ENCODE measurements around the gene TRIM41.

The TRIM41 gene

DNA sequence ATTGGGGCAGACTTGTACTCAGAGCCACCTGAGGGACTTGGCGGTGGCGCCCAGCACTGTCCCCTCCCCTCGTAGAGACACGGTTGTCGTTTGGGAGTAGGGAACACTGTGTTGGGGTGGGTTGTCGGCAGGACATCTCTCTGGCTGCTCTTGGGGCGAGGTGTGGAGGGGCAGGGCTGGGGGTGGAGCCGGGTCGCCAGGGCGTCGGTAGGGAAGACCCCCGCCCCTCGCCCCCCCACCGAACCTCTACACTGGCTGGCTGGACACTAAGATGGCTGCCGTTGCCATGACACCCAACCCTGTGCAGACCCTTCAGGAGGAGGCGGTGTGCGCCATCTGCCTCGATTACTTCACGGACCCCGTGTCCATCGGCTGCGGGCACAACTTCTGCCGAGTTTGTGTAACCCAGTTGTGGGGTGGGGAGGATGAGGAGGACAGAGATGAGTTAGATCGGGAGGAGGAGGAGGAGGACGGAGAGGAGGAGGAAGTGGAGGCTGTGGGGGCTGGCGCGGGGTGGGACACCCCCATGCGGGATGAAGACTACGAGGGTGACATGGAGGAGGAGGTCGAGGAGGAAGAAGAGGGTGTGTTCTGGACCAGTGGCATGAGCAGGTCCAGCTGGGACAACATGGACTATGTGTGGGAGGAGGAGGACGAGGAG lies 778 bp downstream of the TRIM41 start (continued):
- TF ChIP-seq, protein P1, sequence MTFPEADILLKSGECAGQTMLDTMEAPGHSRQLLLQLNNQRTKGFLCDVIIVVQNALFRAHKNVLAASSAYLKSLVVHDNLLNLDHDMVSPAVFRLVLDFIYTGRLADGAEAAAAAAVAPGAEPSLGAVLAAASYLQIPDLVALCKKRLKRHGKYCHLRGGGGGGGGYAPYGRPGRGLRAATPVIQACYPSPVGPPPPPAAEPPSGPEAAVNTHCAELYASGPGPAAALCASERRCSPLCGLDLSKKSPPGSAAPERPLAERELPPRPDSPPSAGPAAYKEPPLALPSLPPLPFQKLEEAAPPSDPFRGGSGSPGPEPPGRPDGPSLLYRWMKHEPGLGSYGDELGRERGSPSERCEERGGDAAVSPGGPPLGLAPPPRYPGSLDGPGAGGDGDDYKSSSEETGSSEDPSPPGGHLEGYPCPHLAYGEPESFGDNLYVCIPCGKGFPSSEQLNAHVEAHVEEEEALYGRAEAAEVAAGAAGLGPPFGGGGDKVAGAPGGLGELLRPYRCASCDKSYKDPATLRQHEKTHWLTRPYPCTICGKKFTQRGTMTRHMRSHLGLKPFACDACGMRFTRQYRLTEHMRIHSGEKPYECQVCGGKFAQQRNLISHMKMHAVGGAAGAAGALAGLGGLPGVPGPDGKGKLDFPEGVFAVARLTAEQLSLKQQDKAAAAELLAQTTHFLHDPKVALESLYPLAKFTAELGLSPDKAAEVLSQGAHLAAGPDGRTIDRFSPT (tag by site-specific recombination; IDR thresholded peaks at IDR 0.05), result 0 out of 2 replicates have a peak, but pooled peaks have one; percentile 31
- TF ChIP-seq, protein P2, sequence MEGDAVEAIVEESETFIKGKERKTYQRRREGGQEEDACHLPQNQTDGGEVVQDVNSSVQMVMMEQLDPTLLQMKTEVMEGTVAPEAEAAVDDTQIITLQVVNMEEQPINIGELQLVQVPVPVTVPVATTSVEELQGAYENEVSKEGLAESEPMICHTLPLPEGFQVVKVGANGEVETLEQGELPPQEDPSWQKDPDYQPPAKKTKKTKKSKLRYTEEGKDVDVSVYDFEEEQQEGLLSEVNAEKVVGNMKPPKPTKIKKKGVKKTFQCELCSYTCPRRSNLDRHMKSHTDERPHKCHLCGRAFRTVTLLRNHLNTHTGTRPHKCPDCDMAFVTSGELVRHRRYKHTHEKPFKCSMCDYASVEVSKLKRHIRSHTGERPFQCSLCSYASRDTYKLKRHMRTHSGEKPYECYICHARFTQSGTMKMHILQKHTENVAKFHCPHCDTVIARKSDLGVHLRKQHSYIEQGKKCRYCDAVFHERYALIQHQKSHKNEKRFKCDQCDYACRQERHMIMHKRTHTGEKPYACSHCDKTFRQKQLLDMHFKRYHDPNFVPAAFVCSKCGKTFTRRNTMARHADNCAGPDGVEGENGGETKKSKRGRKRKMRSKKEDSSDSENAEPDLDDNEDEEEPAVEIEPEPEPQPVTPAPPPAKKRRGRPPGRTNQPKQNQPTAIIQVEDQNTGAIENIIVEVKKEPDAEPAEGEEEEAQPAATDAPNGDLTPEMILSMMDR (tag by site-specific recombination; IDR thresholded peaks at IDR 0.05), result peak; percentile 14; the same call in 1 of the 2 replicates
- TF ChIP-seq MEIS1 (CRISPR knock-in tag; IDR thresholded peaks at IDR 0.05; ENCODE audit: borderline replicate concordance) (no peak), ZNF138 (tag by site-specific recombination; IDR thresholded peaks at IDR 0.05; ENCODE audit: borderline replicate concordance) (no peak), SCRT1 (tag by site-specific recombination; IDR thresholded peaks at IDR 0.05; ENCODE audit: borderline replicate concordance) (peak; percentile 46; the same call in 1 of the 2 replicates), ZFP69B (tag by site-specific recombination; IDR thresholded peaks at IDR 0.05) (no peak), SP2 (tag by site-specific recombination; IDR thresholded peaks at IDR 0.05) (no peak), RBAK (tag by site-specific recombination; IDR thresholded peaks at IDR 0.05) (no peak), ZNF473 (tag by site-specific recombination; IDR thresholded peaks at IDR 0.05) (no peak), WT1 (tag by site-specific recombination; IDR thresholded peaks at IDR 0.05) (no peak), ZNF558 (tag by site-specific recombination; IDR thresholded peaks at IDR 0.05) (no peak), ZBTB17 (tag by site-specific recombination; IDR thresholded peaks at IDR 0.05) (no peak), ZNF670 (tag by site-specific recombination; IDR thresholded peaks at IDR 0.05; ENCODE audit: low read depth) (no peak), ZNF600 (tag by site-specific recombination; IDR thresholded peaks at IDR 0.05) (peak; percentile 75), ZNF621 (tag by site-specific recombination; IDR thresholded peaks at IDR 0.05) (no peak), MYNN (tag by site-specific recombination; IDR thresholded peaks at IDR 0.05; ENCODE audit: borderline replicate concordance) (no peak), EGR2 (tag by site-specific recombination; IDR thresholded peaks at IDR 0.05; ENCODE audit: low read depth) (peak; percentile 96), GLIS2 (tag by site-specific recombination; IDR thresholded peaks at IDR 0.05) (peak; percentile 62), ZNF211 (tag by site-specific recombination; IDR thresholded peaks at IDR 0.05; ENCODE audit: low read depth) (no peak), ZNF660 (tag by site-specific recombination; IDR thresholded peaks at IDR 0.05) (no peak), ZBTB1 (tag by site-specific recombination; IDR thresholded peaks at IDR 0.05) (no peak), ZNF654 (tag by site-specific recombination; IDR thresholded peaks at IDR 0.05; ENCODE audit: low read depth) (no peak)
- TF ChIP-seq, protein P3, sequence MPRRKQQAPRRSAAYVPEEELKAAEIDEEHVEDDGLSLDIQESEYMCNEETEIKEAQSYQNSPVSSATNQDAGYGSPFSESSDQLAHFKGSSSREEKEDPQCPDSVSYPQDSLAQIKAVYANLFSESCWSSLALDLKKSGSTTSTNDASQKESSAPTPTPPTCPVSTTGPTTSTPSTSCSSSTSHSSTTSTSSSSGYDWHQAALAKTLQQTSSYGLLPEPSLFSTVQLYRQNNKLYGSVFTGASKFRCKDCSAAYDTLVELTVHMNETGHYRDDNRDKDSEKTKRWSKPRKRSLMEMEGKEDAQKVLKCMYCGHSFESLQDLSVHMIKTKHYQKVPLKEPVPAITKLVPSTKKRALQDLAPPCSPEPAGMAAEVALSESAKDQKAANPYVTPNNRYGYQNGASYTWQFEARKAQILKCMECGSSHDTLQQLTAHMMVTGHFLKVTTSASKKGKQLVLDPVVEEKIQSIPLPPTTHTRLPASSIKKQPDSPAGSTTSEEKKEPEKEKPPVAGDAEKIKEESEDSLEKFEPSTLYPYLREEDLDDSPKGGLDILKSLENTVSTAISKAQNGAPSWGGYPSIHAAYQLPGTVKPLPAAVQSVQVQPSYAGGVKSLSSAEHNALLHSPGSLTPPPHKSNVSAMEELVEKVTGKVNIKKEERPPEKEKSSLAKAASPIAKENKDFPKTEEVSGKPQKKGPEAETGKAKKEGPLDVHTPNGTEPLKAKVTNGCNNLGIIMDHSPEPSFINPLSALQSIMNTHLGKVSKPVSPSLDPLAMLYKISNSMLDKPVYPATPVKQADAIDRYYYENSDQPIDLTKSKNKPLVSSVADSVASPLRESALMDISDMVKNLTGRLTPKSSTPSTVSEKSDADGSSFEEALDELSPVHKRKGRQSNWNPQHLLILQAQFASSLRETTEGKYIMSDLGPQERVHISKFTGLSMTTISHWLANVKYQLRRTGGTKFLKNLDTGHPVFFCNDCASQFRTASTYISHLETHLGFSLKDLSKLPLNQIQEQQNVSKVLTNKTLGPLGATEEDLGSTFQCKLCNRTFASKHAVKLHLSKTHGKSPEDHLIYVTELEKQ (tag by site-specific recombination; IDR thresholded peaks at IDR 0.05; ENCODE audit: borderline replicate concordance), result no peak
- TF ChIP-seq, protein P4, sequence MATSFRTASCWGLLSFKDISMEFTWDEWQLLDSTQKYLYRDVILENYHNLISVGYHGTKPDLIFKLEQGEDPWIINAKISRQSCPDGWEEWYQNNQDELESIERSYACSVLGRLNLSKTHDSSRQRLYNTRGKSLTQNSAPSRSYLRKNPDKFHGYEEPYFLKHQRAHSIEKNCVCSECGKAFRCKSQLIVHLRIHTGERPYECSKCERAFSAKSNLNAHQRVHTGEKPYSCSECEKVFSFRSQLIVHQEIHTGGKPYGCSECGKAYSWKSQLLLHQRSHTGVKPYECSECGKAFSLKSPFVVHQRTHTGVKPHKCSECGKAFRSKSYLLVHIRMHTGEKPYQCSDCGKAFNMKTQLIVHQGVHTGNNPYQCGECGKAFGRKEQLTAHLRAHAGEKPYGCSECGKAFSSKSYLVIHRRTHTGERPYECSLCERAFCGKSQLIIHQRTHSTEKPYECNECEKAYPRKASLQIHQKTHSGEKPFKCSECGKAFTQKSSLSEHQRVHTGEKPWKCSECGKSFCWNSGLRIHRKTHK (tag by site-specific recombination; IDR thresholded peaks at IDR 0.05), result no peak
- TF ChIP-seq, protein P5, sequence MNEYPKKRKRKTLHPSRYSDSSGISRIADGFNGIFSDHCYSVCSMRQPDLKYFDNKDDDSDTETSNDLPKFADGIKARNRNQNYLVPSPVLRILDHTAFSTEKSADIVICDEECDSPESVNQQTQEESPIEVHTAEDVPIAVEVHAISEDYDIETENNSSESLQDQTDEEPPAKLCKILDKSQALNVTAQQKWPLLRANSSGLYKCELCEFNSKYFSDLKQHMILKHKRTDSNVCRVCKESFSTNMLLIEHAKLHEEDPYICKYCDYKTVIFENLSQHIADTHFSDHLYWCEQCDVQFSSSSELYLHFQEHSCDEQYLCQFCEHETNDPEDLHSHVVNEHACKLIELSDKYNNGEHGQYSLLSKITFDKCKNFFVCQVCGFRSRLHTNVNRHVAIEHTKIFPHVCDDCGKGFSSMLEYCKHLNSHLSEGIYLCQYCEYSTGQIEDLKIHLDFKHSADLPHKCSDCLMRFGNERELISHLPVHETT (tag by site-specific recombination; IDR thresholded peaks at IDR 0.05), result no peak
- TF ChIP-seq, protein P6, sequence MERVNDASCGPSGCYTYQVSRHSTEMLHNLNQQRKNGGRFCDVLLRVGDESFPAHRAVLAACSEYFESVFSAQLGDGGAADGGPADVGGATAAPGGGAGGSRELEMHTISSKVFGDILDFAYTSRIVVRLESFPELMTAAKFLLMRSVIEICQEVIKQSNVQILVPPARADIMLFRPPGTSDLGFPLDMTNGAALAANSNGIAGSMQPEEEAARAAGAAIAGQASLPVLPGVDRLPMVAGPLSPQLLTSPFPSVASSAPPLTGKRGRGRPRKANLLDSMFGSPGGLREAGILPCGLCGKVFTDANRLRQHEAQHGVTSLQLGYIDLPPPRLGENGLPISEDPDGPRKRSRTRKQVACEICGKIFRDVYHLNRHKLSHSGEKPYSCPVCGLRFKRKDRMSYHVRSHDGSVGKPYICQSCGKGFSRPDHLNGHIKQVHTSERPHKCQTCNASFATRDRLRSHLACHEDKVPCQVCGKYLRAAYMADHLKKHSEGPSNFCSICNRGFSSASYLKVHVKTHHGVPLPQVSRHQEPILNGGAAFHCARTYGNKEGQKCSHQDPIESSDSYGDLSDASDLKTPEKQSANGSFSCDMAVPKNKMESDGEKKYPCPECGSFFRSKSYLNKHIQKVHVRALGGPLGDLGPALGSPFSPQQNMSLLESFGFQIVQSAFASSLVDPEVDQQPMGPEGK (tag by site-specific recombination; IDR thresholded peaks at IDR 0.05), result peak; percentile 55
- TF ChIP-seq, protein P7, sequence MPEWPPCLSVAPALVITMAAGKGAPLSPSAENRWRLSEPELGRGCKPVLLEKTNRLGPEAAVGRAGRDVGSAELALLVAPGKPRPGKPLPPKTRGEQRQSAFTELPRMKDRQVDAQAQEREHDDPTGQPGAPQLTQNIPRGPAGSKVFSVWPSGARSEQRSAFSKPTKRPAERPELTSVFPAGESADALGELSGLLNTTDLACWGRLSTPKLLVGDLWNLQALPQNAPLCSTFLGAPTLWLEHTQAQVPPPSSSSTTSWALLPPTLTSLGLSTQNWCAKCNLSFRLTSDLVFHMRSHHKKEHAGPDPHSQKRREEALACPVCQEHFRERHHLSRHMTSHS (tag by site-specific recombination; IDR thresholded peaks at IDR 0.05), result no peak
